GM19025 (cell line): Measurements from ENCODE around the gene KCNQ5.

Experiments
- ATAC-seq: cut with Tn5 transposase; IDR thresholded peaks from one replicate; pipeline ENCODE4 v1.9.1; 2021; ENCODE audit warnings: mild to moderate bottlenecking, low read depth, moderate library complexity; ENCODE audit not compliant: unreplicated experiment

The KCNQ5 gene

DNA sequence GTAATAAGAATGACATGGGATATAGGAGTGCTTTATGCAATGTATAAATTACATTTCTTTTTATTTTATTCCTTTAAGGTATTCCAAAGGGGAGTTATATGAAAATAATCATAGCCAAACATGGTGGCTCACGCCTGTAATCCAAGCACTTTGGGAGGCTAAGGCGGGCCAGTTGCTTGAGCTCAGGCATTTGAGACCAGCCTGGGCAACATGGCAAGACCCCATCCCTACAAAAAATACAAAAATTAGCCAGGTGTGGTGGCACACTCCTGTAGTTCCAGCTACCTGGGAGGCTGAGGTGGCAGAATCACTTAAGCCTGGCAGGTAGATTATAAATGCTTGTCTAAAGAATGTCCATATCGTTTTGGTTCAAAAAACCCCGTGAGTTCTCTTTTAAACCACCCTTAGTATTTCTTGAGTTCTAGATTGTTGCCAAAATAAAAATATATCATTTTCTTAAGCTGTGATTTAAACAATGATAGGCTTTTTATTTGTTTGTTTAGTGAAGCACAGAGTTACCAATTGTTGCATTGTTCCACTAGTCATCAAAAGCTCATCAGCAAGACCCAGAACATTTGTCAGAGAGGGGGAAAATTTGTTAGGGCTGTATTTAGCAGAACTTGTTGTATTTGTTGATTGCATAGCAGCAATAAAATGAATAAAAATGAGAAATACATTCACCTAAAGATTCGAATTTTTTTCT, 457.2 kb downstream of the KCNQ5 start:
- no peak for ATAC-seq

GRCh38 chr6:73079611-73079955, 457.7 kb downstream of the KCNQ5 start:
- no peak for ATAC-seq

DNA sequence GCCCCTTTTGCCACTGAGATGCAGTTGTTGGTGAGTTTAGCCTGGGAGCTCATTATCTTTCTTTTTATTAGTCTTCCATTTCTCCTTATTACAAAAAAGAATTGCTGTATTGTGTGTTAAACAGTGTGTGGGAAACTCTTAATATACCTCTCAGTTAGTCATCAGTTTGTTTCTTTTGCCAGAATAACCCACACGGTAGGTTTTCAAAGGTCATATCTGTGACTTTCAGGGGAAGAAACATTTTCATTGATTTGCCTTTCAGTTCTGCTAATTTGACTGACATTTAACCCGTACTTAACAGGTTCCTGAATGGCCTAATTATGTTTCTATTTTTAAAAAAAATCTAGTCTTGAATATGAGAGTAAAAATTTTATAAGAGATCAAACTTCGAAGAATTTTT, 458.1 kb downstream of the KCNQ5 start:
- ATAC-seq = peak; percentile 68

DNA sequence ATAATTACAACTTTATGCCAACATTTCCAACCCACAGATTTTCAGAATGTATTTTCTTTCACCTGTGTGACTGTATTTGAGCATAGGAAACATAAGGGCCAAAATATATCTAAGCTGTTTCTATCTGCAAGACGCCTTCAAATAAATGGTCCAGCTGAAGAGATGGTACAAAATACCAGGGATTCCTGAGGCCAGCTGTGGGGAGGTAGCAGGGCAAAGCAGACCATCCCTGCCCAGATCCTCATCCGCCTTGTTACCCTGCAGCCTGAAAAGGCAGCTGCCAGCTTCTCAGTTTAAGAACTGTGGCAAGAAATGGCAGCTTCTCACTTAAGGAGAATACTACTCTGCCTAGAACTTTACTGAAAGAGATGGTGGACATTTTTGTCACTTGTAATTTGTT, 460.1 kb downstream of the KCNQ5 start:
- no peak for ATAC-seq

GRCh38 chr6:73083886-73084285, 462.0 kb downstream of the KCNQ5 start:
- ATAC-seq = no peak

DNA sequence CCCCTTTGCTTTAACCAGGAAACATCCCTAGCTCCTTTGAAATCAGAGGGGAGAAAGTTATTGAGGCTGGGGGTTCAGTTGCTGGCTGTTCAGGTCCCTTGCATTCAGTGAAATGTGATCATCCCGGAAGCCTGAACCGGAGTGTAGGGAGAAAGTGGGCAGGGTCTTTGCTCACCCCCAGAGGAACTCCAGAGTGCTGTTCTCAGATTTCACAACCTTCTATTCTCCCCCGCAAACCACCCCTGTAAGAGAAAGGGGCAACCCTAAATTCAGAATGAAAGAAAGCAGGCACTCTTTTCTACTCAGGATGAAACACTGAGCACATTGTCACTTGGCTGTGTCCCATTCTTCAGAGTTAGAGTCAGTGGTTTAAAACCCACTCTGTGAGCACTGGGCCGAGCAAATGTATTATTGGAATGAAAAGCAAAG, 463.6 kb downstream of the KCNQ5 start:
- ATAC-seq = peak; percentile 58

- no peak for ATAC-seq
Measured at GRCh38 chr6:73086726-73087125, 464.9 kb downstream of the KCNQ5 start.

- ATAC-seq = peak; percentile 69
Measured at GRCh38 chr6:73088138-73088813, 466.4 kb downstream of the KCNQ5 start.

DNA sequence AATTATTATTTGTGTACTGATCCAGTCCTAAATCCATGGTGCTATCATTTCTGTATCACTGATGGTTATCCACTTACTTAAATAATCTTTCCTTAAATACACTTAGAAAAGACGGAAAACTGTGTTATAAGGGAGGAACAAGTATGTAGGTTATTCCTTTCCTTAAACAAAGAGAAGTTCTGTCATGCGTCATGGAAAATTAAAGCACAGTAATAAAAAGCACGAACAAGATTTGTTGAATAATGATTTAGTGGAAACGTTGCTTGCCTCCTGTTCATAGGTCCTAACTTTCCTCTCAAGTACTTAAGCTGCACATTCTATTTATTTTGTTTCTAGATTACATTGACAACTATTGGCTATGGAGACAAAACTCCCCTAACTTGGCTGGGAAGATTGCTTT, 483.1 kb downstream of the KCNQ5 start:
- ATAC-seq = no peak

- no peak for ATAC-seq
Measured at GRCh38 chr6:73107016-73107415, 485.2 kb downstream of the KCNQ5 start.

GRCh38 chr6:73108949-73109348, 487.1 kb downstream of the KCNQ5 start:
- ATAC-seq = no peak

DNA sequence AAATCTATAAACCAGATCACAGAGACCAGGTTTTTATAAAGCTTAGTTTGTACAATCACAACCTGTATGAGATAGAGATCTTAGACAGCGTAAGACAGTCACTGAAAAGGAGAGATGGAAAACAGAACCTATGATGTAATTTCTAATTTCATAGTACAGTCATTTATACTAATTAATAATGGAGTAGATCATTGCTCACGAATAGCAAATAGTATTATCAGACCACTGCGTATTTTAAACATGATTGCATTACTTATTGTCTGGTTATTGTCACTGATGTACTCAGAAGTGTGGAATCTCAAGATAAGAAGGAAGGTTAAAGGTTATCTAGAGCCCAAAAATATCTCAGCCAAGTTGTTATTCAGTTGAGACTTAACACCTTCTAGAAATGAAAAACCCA, 487.8 kb downstream of the KCNQ5 start:
- ATAC-seq = no peak

DNA sequence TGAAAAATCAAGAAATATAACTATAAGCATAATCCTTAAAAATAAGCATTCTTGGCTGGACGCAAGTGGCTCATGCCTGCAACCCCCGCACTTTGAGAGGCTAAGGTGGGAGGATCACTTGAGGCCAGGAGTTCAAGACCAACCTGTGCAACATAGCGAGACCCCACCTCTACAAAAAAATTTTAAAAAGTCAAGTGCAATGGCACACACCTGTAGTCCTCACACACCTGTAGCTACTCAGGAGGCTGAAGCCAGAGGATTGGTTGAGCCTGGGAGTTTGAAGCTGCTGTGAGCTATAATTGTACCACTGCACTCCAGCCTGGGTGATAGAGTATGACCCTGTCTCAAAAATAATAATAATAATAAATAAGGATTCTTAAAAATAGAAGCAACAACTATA, 494.5 kb downstream of the KCNQ5 start:
- no peak for ATAC-seq

- ATAC-seq = no peak
Measured at GRCh38 chr6:73121421-73121993, 499.6 kb downstream of the KCNQ5 start.

DNA sequence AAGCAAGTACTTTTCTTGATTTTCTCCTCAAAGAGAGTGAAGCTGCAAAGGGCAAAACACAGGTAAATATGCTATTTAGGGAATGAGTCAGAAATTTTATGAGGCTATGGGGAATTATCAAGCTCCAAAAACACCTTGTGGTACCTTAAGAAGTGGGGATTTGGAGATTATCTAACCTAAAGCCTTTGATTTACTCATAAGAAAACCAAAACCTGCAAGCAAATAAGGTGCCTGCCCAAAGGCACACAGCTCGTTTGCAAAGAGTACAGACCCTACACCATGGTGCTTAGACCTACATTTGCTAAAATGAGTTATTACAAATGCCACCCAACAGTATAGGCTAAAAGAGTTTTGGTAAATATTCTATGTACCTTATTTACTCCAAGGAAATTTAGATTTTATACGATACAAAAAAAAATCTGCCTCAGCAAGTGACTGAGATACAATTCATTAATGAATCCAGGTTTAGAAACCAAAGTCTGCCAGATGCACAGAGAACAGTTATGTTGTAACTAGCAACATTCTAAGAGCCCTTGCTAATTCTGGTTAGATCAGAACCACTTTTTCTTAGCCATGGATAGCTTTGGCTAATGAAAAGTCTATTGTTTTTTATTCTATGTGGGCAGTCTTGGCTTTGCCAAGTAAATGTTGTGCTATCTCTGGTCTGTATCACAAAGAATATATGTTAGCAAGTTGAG, 501.9 kb downstream of the KCNQ5 start:
- peak; percentile 88 for ATAC-seq

- peak; percentile 90 for ATAC-seq
Measured at GRCh38 chr6:73129653-73130443, 508.0 kb downstream of the KCNQ5 start.

GRCh38 chr6:73131706-73132105, 509.8 kb downstream of the KCNQ5 start:
- no peak for ATAC-seq

- ATAC-seq = no peak
Measured at GRCh38 chr6:73134588-73134987, 512.7 kb downstream of the KCNQ5 start.

- peak; percentile 91 for ATAC-seq
Measured at GRCh38 chr6:73139681-73140383, 518.0 kb downstream of the KCNQ5 start.

GRCh38 chr6:73143551-73143950, 521.7 kb downstream of the KCNQ5 start:
- no peak for ATAC-seq
